Gastroesophageal sphincter (tissue), 4 donors: ENCODE results near the gene SELENOK. TPM values are rescaled to one million over a fixed set of nuclear protein-coding genes. Genes with fewer than 3 reads are reported as not detected.

Experiments used
- ATAC-seq: fragments of 150-250 bp; one replicate; pipeline ENCODE4 v1.9.1; 2016; ENCODE audit warnings: mild to moderate bottlenecking, moderate library complexity
- H3K27ac ChIP-seq, 4 donors: fragments of 200-600 bp; sonication (generic) in 3 of 4; 1 replicate in 3 of 4; 2 replicates in 1 of 4; pipeline ENCODE4 v1.5.1; 2016 to 2019
- H3K27me3 ChIP-seq: fragments of 200-600 bp; sonication (generic); one replicate; pipeline ENCODE4 v1.5.1; 2019
- H3K36me3 ChIP-seq, 2 donors: fragments of 200-600 bp; sonication (generic); one replicate each; pipeline ENCODE4 v1.5.1; 2019; ENCODE audit warnings: control low read depth in 1 of 2
- H3K4me1 ChIP-seq, 3 donors: fragments of 200-600 bp; sonication (generic); 1 replicate in 2 of 3; 2 replicates in 1 of 3; pipeline ENCODE4 v1.5.1; 2016 to 2019; ENCODE audit warnings: control low read depth in 2 of 3
- H3K4me3 ChIP-seq, 2 donors: fragments of 200-600 bp; sonication (generic); one replicate each; pipeline ENCODE4 v1.5.1; 2019; ENCODE audit warnings: mild to moderate bottlenecking in 1 of 2, moderate library complexity in 1 of 2
- H3K9me3 ChIP-seq, 3 donors: fragments of 200-600 bp; sonication (generic); one replicate each; pipeline ENCODE4 v1.5.1; 2017 to 2019; ENCODE audit warnings: control low read depth in 2 of 3
- CTCF ChIP-seq, 4 experiments: fragments of 200-600 bp in 2 of 4; fragments of 450-650 bp in 2 of 4; sonication (generic) in 1 of 4; IDR thresholded peaks; one replicate each; pipeline ENCODE4 v1.5.1; 2017 to 2019; ENCODE audit warnings: antibody characterized with exemption in 4 of 4, mild to moderate bottlenecking in 2 of 4, moderate library complexity in 2 of 4
- EP300 ChIP-seq: sonication (generic); formaldehyde crosslinking; IDR thresholded peaks from one replicate; pipeline ENCODE4 v1.6.1; 2017; ENCODE audit warnings: antibody characterized with exemption, mild to moderate bottlenecking
- POLR2A ChIP-seq, 2 donors: fragments of 450-650 bp; IDR thresholded peaks; one replicate each; pipeline ENCODE4 v1.6.1; 2017; ENCODE audit warnings: antibody characterized with exemption in 2 of 2, mild to moderate bottlenecking in 2 of 2, moderate library complexity in 1 of 2
- POLR2AphosphoS5 ChIP-seq: sonication (generic); formaldehyde crosslinking; IDR thresholded peaks from one replicate; pipeline ENCODE4 v1.6.1; 2017; ENCODE audit warnings: antibody characterized with exemption
- WGBS, 2 donors: methylation state at CpG; one replicate each; pipeline ENCODE4 v1.1.5; 2018; ENCODE audit warnings: low coverage in 1 of 2; 5-methylcytosine and 5-hydroxymethylcytosine counted together
- total RNA-seq, 4 donors: library from RNA; depleted of rRNA; stranded (reverse); fragments of >200 nt; gene quantifications; one replicate each; pipeline ENCODE4 v1.1.0, GENCODE V29; 2016

Gene SELENOK
- total RNA-seq, 4 donors from 2014 or later = 42.2 to 76.7 (median 63.4) TPM

- H3K36me3 ChIP-seq = no peaks in the 10 kb centered on the region
- ATAC-seq = no peak
- H3K27me3 ChIP-seq = no peaks in the 10 kb centered on the region
- no peak overlapping the region for H3K27ac ChIP-seq
- TF ChIP-seq EP300 (no peak), POLR2AphosphoS5 (no peak), POLR2A (IDR thresholded peaks at IDR 0.05) (no peak), CTCF (IDR thresholded peaks at IDR 0.05) (no peak)
- H3K4me1 ChIP-seq = no peaks in the 10 kb centered on the region
- H3K4me3 ChIP-seq = no peak overlapping the region
- H3K9me3 ChIP-seq = no peaks in the 10 kb centered on the region
- whole genome bisulfite sequencing, 2 donors = 73 to 77% methylated on average over 2 to 3 of the region's 10 CpGs
These were observed 54.3 kb downstream of the SELENOK start for GRCh38 chr3:53837331-53837730.

- Histone ChIP-seq H3K4me3 (no peak overlapping the region), H3K27me3 (no peaks in the 10 kb centered on the region), H3K4me1 (no peaks in the 10 kb centered on the region), H3K9me3 (no peaks in the 10 kb centered on the region), H3K27ac (no peak overlapping the region), H3K36me3 (no peaks in the 10 kb centered on the region)
- WGBS, 2 donors = 97 to 100% methylated on average over 1 to 3 of the region's 9 CpGs
- TF ChIP-seq POLR2A (IDR thresholded peaks at IDR 0.05) (no peak), CTCF (IDR thresholded peaks at IDR 0.05) (no peak), EP300 (no peak), POLR2AphosphoS5 (no peak)
- no peak for ATAC-seq
These were observed 55.4 kb downstream of the SELENOK start for GRCh38 chr3:53836084-53836872.

GRCh38 chr3:53835257-53835656, 56.4 kb downstream of the SELENOK start:
- Histone ChIP-seq H3K27ac (no peak overlapping the region), H3K36me3 (no peaks in the 10 kb centered on the region), H3K4me3 (no peak overlapping the region), H3K4me1 (no peaks in the 10 kb centered on the region), H3K9me3 (no peaks in the 10 kb centered on the region), H3K27me3 (no peaks in the 10 kb centered on the region)
- TF ChIP-seq EP300 (no peak), CTCF (IDR thresholded peaks at IDR 0.05) (no peak), POLR2A (IDR thresholded peaks at IDR 0.05) (no peak), POLR2AphosphoS5 (no peak)
- ATAC-seq = no peak
- no CpG with 5 or more reads among the region's 1 CpG for WGBS, 2 donors

DNA sequence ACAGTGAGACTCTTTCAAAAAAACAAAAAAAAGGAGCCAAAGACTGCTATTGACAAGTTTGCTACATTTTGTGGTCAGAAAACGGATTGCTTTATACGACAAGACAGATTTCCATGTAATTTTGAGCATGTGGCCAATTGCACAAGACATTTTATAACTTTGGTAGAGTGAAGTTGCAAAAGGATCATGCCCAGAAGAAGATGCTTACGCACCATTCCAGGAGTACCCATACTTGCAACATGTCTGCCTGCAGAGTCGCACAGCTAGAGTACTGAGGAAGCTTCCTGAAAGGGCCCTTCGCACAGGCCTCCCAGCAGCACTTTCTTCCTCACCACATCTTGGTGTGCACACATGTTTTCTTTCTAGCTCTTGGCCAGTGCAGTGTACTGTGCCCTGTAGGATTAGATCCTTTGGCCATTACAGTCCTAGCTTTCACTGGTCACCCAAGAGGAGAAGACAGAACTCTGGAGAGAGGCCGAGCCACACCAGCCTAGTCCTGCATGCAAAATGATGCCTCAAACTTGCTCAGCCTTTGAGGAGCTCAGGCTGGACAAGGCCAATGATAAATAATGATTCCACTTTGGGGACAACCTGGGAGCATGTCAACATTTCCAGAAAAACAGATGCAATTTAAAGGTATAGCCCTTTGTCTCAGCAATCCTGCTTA, 57.1 kb downstream of the SELENOK start:
- WGBS, 2 donors = 91 to 97% methylated on average over 4 to 5 of the region's 6 CpGs
- no peaks in the 10 kb centered on the region for H3K9me3 ChIP-seq
- no peaks in the 10 kb centered on the region for H3K27me3 ChIP-seq
- no peak overlapping the region for H3K27ac ChIP-seq
- no peak for TF ChIP-seq CTCF (IDR thresholded peaks at IDR 0.05)
- no peak for TF ChIP-seq POLR2A (IDR thresholded peaks at IDR 0.05)
- TF ChIP-seq EP300 = no peak
- no peak for TF ChIP-seq POLR2AphosphoS5
- H3K4me3 ChIP-seq = no peak overlapping the region
- H3K4me1 ChIP-seq = no peaks in the 10 kb centered on the region
- H3K36me3 ChIP-seq = no peaks in the 10 kb centered on the region
- no peak for ATAC-seq

Other genes with a start within 250 kb of the SELENOK start
- 10 to 100 TPM in 1 of 4 donors, 1 to 10 TPM in 2, under 1 TPM in 1; 0.78 to 13.1 (median 4.0) TPM for gene CHDH, start 45.4 kb downstream of the SELENOK start, total RNA-seq
- gene IL17RB, start 45.3 kb downstream of the SELENOK start, total RNA-seq = 1 to 10 TPM in 1 of 4 donors, under 1 TPM in 3; 0.19 to 1.1 (median 0.45) TPM
- gene ACTR8, start 9.7 kb downstream of the SELENOK start, total RNA-seq = 10 to 100 TPM; 22.4 to 26.8 (median 25.7) TPM
- 1 to 10 TPM in 3 of 4 donors, under 1 TPM in 1; 0.94 to 6.5 (median 3.5) TPM for gene CACNA2D3, start 230.7 kb upstream of the SELENOK start, total RNA-seq